Stomach (tissue), 9 donors: ENCODE data around the gene MEAK7. TPM values are rescaled to one million over a fixed set of nuclear protein-coding genes. Genes with fewer than 3 reads are reported as not detected.

Experiments
- DNase-seq, 2 donors: peaks; one replicate each; pipeline versions ENCODE4 v3.0.0 to v3.0.0-alpha.2; 2013 to 2019
- H3K27ac ChIP-seq, 5 donors: fragments of 200-600 bp in 4 of 5; sonication (generic) in 4 of 5; one replicate each; pipeline ENCODE4 v1.5.1; 2013 to 2019; ENCODE audit warnings: mild to moderate bottlenecking in 1 of 5, moderate library complexity in 1 of 5
- H3K27me3 ChIP-seq, 3 donors: fragments of 200-600 bp; sonication (generic); one replicate each; pipeline ENCODE4 v1.5.1; 2017 to 2019; ENCODE audit warnings: mixed run types in 1 of 3
- H3K36me3 ChIP-seq, 4 donors: fragments of 200-600 bp; sonication (generic); 1 replicate in 3 of 4; 2 replicates in 1 of 4; pipeline ENCODE4 v1.5.1; 2016 to 2019
- H3K4me1 ChIP-seq, 4 donors: fragments of 200-600 bp; sonication (generic); one replicate each; pipeline ENCODE4 v1.5.1; 2016 to 2019
- H3K4me3 ChIP-seq, 4 donors: fragments of 200-600 bp; sonication (generic) in 3 of 4; one replicate each; pipeline ENCODE4 v1.5.1; 2016 to 2019; ENCODE audit warnings: mild to moderate bottlenecking in 1 of 4
- H3K9me3 ChIP-seq, 4 donors: fragments of 200-600 bp; sonication (generic); one replicate each; pipeline ENCODE4 v1.5.1; 2016 to 2019
- EP300 ChIP-seq: sonication (generic); formaldehyde crosslinking; IDR thresholded peaks from one replicate; pipeline ENCODE4 v1.6.1; 2017; ENCODE audit warnings: antibody characterized with exemption
- POLR2A ChIP-seq, 4 donors: fragments of 450-650 bp; IDR thresholded peaks; one replicate each; pipeline ENCODE4 v1.6.1; 2016; ENCODE audit warnings: antibody characterized with exemption in 4 of 4, control low read depth in 2 of 4, mild to moderate bottlenecking in 1 of 4, moderate library complexity in 1 of 4
- POLR2AphosphoS5 ChIP-seq, 3 donors: sonication (generic); formaldehyde crosslinking; IDR thresholded peaks; one replicate each; pipeline ENCODE4 v1.6.1; 2016; ENCODE audit warnings: antibody characterized with exemption in 3 of 3
- whole genome bisulfite sequencing, 5 donors: extraction: QIAGEN DNeasy Blood & Tissue Kit in 3 of 5; methylation state at CpG; one replicate each; pipeline versions ENCODE4 v1.1.5 to v1.1.7; 2013 to 2018; 5-methylcytosine and 5-hydroxymethylcytosine counted together
- intact Hi-C: fragments of 100-400 bp; cut with DNase I; formaldehyde crosslinking; loops from one replicate; pipeline ENCODE4 v1.15.1; 2023; ENCODE audit warnings: low total_unique reads
- polyA plus RNA-seq, 3 donors: library from polyadenylated mRNA; stranded (reverse); fragments of 200-250 nt; gene quantifications; one replicate each; pipeline ENCODE4 v1.2.3, GENCODE V29; 2013
- total RNA-seq, 5 donors: library from RNA; depleted of rRNA; stranded (reverse); fragments of >200 nt; gene quantifications; one replicate each; pipeline versions ENCODE4 v1.1.0 to v1.2.3, GENCODE V29; 2014 to 2016
- TF ChIP-seq, protein P1 (sequence below), 7 experiments: fragments of 450-650 bp in 4 of 7; fragments of 200-600 bp in 3 of 7; sonication (generic) in 3 of 7; IDR thresholded peaks; one replicate each; pipeline ENCODE4 v1.5.1; 2016 to 2019; ENCODE audit warnings: antibody characterized with exemption in 7 of 7, control low read depth in 2 of 7, mild to moderate bottlenecking in 1 of 7
- donor health status: healthy with polysubstance abuse.
- donor health status: Bipolar disorder and iron deficiency.
- donor health status: healthy.

Gene MEAK7
- total and polyA plus RNA-seq, 8 donors = 3.9 to 21.1 (median 6.9) TPM

DNA sequence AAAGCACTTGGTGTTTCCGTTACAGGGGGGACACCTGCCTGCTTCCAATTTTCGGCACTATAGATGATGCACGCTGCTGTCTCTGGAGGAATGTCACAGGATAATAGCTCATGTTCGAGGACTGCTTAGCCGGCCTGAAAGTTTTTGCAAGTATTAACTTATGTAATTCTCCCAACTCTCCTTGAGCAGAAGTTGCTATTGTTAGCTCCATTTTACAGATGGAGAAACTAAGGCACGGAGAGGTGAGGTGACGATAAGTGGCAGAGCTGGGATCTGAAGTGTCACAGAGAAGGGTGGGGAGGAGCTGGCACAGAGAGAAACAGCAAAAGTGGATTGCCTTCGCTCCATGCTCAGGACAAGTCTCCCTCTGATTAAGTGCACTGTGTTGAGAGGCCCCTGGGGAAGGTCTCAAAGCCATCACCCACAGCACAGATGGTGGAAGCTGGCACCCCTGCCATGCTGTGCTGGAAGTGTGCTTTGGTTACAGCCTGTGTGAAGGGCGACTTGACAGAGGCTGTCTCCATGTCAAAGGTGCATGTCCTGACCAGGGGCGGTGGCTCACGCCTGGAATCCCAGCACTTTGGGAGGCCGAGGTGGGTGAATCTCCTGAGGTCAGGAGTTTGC, 40.8 kb upstream of the MEAK7 start:
- no peaks in the 10 kb centered on the region for H3K4me1 ChIP-seq
- no peak overlapping the region for H3K4me3 ChIP-seq
- no peak overlapping the region for H3K27ac ChIP-seq
- WGBS, 5 donors = 75 to 86% (median 82%) methylated on average over 12 of the region's 12 CpGs
- no peak for TF ChIP-seq EP300
- TF ChIP-seq, protein P1, sequence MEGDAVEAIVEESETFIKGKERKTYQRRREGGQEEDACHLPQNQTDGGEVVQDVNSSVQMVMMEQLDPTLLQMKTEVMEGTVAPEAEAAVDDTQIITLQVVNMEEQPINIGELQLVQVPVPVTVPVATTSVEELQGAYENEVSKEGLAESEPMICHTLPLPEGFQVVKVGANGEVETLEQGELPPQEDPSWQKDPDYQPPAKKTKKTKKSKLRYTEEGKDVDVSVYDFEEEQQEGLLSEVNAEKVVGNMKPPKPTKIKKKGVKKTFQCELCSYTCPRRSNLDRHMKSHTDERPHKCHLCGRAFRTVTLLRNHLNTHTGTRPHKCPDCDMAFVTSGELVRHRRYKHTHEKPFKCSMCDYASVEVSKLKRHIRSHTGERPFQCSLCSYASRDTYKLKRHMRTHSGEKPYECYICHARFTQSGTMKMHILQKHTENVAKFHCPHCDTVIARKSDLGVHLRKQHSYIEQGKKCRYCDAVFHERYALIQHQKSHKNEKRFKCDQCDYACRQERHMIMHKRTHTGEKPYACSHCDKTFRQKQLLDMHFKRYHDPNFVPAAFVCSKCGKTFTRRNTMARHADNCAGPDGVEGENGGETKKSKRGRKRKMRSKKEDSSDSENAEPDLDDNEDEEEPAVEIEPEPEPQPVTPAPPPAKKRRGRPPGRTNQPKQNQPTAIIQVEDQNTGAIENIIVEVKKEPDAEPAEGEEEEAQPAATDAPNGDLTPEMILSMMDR (IDR thresholded peaks at IDR 0.05) = no peak
- no peak for TF ChIP-seq POLR2AphosphoS5 (IDR thresholded peaks at IDR 0.05)
- TF ChIP-seq POLR2A (IDR thresholded peaks at IDR 0.05) = no peak
- peaks cover 0 to 7% (median 0%) of the 10 kb centered on the region in 3 donors for H3K27me3 ChIP-seq
- no peaks in the 10 kb centered on the region for H3K36me3 ChIP-seq
- intact Hi-C loops = no loop called here
- H3K9me3 ChIP-seq = no peaks in the 10 kb centered on the region
- DNase-seq = no peak

DNA sequence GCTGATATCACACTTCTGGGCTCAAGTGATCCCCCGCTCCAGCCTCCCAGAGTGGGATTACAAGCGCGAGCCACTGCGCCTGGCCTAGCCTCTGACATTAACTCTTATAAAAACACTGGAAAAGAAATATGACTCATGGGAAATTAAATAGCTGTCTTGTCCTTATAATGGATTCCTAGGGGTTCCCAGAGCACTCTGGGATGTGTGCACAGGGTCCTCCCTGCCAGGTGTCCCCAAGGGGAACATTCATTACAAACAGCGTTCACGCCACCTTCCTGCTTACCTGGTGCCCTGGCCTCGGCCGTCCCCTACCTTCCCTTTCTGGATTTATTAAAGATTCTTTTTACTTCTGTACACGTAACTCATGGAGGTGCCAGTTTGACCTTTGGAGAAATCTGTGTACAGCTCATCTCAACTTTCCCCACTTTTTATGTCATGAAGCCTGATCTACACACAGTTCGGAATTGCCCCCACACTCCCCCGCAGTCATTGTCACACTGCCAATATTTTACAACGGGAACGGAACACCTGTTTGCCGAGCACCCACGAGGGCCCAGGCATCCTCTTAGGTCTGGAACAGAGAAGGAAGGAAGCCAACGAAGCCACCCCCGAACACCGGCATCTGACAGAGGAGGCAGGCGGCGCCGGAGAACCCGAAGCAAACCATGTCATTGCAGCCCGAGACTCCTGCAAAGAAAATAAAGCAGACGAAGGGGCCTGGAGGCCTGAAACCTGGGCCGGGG, 39.7 kb upstream of the MEAK7 start:
- 66 to 84% (median 73%) methylated on average over 25 of the region's 25 CpGs for WGBS, 5 donors
- no peak overlapping the region for H3K27ac ChIP-seq
- no peak for TF ChIP-seq EP300
- TF ChIP-seq POLR2AphosphoS5 (IDR thresholded peaks at IDR 0.05) = no peak
- TF ChIP-seq, protein P1 (IDR thresholded peaks at IDR 0.05) = no peak
- no peak for TF ChIP-seq POLR2A (IDR thresholded peaks at IDR 0.05)
- no peaks in the 10 kb centered on the region for H3K36me3 ChIP-seq
- DNase-seq = no peak
- intact Hi-C loops = no loop called here
- H3K4me3 ChIP-seq = no peak overlapping the region
- no peaks in the 10 kb centered on the region for H3K4me1 ChIP-seq
- no peaks in the 10 kb centered on the region for H3K9me3 ChIP-seq
- peaks cover 0 to 7% (median 0%) of the 10 kb centered on the region in 3 donors for H3K27me3 ChIP-seq

DNA sequence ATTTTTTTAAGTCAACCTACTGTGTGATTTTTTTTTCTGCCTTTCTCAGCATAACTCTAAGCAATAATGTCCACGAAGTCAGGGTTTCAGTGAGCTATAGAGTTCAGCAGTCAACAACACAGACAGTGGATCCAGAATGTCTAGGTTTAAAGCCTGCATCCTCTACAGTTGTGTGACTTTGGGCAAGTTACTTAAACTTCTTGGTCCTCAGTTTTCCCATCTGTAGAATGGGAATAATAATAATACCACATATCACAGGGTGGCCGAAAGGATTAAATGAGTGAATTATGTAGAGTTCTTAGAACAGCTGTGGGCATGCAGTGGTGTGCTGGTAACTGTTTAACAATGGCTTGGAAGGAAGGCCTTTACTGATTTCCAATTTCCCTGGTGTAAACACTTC, 38.8 kb upstream of the MEAK7 start:
- H3K4me1 ChIP-seq = no peaks in the 10 kb centered on the region
- peaks cover 0 to 7% (median 0%) of the 10 kb centered on the region in 3 donors for H3K27me3 ChIP-seq
- TF ChIP-seq, protein P1 (IDR thresholded peaks at IDR 0.05) = no peak
- TF ChIP-seq EP300 = no peak
- no peak for TF ChIP-seq POLR2A (IDR thresholded peaks at IDR 0.05)
- no peak for TF ChIP-seq POLR2AphosphoS5 (IDR thresholded peaks at IDR 0.05)
- H3K27ac ChIP-seq = no peak overlapping the region
- intact Hi-C loops = no loop called here
- H3K4me3 ChIP-seq = no peak overlapping the region
- H3K9me3 ChIP-seq = no peaks in the 10 kb centered on the region
- WGBS, 5 donors = 84 to 97% (median 91%) methylated on average over 2 of the region's 2 CpGs
- no peak for DNase-seq
- H3K36me3 ChIP-seq = no peaks in the 10 kb centered on the region

DNA sequence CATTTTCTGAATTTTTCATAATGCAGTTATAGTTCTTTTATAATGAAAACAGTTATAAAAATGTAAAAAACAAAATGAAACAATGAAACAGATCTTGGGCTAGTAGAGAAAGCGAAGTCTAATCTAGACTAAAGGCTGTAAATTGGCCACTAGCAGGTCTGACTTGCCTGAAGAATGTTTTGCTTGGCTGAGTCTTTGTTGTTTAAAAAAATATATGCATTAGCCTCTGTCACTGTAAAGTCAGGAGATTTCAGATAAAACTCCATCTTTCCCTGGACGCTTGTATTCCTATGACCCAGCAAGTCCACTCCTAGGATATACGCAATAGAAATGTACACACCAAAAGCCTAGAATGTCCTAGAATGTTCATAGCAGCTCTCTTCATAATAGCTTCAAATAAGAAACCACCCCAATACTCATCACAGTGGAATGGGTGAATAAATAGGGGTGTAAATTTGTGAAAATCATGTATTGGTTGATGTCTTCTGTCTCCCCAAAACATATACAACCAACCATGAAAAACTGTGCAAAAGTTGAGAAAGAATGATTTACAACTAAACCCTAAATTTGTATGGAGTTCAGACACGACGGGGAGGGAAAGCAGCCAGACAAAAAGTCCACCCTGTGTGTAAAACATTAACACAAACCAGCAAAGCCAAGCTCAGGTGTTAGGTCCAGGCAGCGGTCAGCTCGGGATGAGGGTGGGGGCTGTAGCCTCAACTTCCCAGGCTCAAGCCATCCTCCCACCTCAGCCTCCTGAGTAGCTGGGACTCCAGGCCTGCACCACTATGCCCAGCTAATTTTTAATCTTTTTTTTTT, 37.7 kb upstream of the MEAK7 start:
- Histone ChIP-seq H3K27me3 (peaks cover 0 to 7% (median 0%) of the 10 kb centered on the region in 3 donors), H3K36me3 (no peaks in the 10 kb centered on the region), H3K9me3 (no peaks in the 10 kb centered on the region), H3K4me3 (no peak overlapping the region), H3K4me1 (no peaks in the 10 kb centered on the region), H3K27ac (no peak overlapping the region)
- no peak for DNase-seq
- 65 to 79% (median 75%) methylated on average over 7 of the region's 7 CpGs for WGBS, 5 donors
- TF ChIP-seq, protein P1 (IDR thresholded peaks at IDR 0.05) = no peak
- no peak for TF ChIP-seq EP300
- TF ChIP-seq POLR2A (IDR thresholded peaks at IDR 0.05) = no peak
- no peak for TF ChIP-seq POLR2AphosphoS5 (IDR thresholded peaks at IDR 0.05)
- intact Hi-C loops = no loop called here
